ENCODE data around the gene ATP5IF1. TPM values are rescaled to one million over a fixed set of nuclear protein-coding genes. Genes with fewer than 3 reads are reported as not detected.

The ATP5IF1 gene
- total RNA-seq, 4 donors from 2014 or later, result 125 to 333 (median 193) TPM

GRCh38 chr1:28232558-28233263 lies 3.2 kb upstream of the ATP5IF1 start, which contains the start of gene DNAJC8:
DNAJC8 (minus strand) TSS chr1:28233029; CDS start chr1:28232998, 31 bp downstream.
- Histone ChIP-seq H3K27ac (peak within 1 kb of the TSS; percentile 89 to 94 (median 90)), H3K36me3 (peaks cover 0 to 26% of the 10 kb centered on the region in 2 donors), H3K9me3 (no peaks in the 10 kb centered on the region), H3K4me3 (peak within 1 kb of the TSS; percentile 76 to 95 (median 92)), H3K27me3 (no peaks in the 10 kb centered on the region), H3K4me1 (peaks cover 28 to 32% of the 10 kb centered on the region in 2 donors)
- ATAC-seq (peak; percentile 67), DNase-seq (peak; percentile 93 to 96)
- intact Hi-C loops (cut with DNase I; ENCODE audit: low total_unique reads), result no loop called here
- in situ Hi-C loops (cut with MboI; ENCODE audit: low sequenced_read_pairs in 4 of 4), result no loop called here
- TF ChIP-seq, protein P1, sequence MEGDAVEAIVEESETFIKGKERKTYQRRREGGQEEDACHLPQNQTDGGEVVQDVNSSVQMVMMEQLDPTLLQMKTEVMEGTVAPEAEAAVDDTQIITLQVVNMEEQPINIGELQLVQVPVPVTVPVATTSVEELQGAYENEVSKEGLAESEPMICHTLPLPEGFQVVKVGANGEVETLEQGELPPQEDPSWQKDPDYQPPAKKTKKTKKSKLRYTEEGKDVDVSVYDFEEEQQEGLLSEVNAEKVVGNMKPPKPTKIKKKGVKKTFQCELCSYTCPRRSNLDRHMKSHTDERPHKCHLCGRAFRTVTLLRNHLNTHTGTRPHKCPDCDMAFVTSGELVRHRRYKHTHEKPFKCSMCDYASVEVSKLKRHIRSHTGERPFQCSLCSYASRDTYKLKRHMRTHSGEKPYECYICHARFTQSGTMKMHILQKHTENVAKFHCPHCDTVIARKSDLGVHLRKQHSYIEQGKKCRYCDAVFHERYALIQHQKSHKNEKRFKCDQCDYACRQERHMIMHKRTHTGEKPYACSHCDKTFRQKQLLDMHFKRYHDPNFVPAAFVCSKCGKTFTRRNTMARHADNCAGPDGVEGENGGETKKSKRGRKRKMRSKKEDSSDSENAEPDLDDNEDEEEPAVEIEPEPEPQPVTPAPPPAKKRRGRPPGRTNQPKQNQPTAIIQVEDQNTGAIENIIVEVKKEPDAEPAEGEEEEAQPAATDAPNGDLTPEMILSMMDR (IDR thresholded peaks at IDR 0.05 in 4 of 5, conservative IDR thresholded peaks at IDR 0.05 in 1 of 5), result peak in 1 of 5 experiments; percentile 24
- peak; percentile 94 for TF ChIP-seq POLR2A (IDR thresholded peaks at IDR 0.05)

GRCh38 chr1:28233264-28233606 lies 2.7 kb upstream of the ATP5IF1 start:
- no peaks in the 10 kb centered on the region for H3K9me3 ChIP-seq
- no peaks in the 10 kb centered on the region for H3K27me3 ChIP-seq
- peak overlapping the region; percentile 89 to 94 (median 90) for H3K27ac ChIP-seq
- in situ Hi-C loops (cut with MboI; ENCODE audit: low sequenced_read_pairs in 4 of 4) (no loop called here), intact Hi-C loops (cut with DNase I; ENCODE audit: low total_unique reads) (no loop called here)
- ATAC-seq, result no peak
- DNase-seq, result no peak
- TF ChIP-seq, protein P1 (IDR thresholded peaks at IDR 0.05 in 4 of 5, conservative IDR thresholded peaks at IDR 0.05 in 1 of 5), result no peak
- no peak for TF ChIP-seq POLR2A (IDR thresholded peaks at IDR 0.05)
- peaks cover 33 to 37% of the 10 kb centered on the region in 2 donors for H3K4me1 ChIP-seq
- peaks cover 0 to 23% of the 10 kb centered on the region in 2 donors for H3K36me3 ChIP-seq
- peak overlapping the region; percentile 76 to 95 (median 92) for H3K4me3 ChIP-seq

DNA sequence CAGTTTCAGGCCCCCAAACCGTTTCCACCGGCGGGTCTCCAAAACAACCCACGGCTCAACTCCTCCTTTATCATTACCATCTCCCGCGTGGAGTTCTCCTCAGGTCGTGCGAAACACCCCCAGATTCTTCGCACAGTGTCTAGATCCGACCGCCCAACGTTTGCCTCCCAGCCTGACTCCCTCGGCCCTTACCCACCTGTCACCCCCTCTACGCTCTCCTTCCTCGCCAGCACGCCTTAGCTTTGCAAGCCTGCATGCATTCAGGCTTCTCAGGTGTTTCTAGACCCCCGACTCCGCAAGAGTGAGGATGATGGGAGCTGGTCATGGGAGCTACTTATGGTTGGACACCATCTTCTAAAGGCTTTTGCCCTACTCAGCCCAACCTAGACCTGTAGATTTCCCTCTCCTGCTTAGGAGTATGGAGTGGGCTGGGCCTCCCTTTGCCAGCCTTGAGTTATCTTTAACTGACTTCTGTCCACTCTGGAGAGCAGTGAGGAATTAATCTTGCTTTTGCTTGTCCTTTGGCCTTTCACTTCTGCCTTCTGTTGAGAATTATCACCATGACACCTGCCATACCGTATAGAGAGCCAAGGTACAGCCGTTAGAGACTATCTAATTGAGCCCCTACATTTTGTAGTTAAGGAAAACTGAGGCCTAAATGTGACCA lies 865 bp downstream of the ATP5IF1 start:
- Histone ChIP-seq H3K9me3 (no peaks in the 10 kb centered on the region), H3K36me3 (peaks cover 0 to 7% of the 10 kb centered on the region in 2 donors), H3K4me1 (peaks cover 37 to 45% of the 10 kb centered on the region in 2 donors), H3K27ac (peak overlapping the region; percentile 94 to 99 (median 95)), H3K27me3 (no peaks in the 10 kb centered on the region), H3K4me3 (peak overlapping the region; percentile 86 to 99 (median 94))
- in situ Hi-C loops (cut with MboI; ENCODE audit: low sequenced_read_pairs in 4 of 4), result no loop called here
- DNase-seq (no peak), ATAC-seq (peak in 1 of 2 donors; percentile 1)
- TF ChIP-seq POLR2A (IDR thresholded peaks at IDR 0.05), result no peak
- intact Hi-C loops (cut with DNase I; ENCODE audit: low total_unique reads), result no loop called here

DNA sequence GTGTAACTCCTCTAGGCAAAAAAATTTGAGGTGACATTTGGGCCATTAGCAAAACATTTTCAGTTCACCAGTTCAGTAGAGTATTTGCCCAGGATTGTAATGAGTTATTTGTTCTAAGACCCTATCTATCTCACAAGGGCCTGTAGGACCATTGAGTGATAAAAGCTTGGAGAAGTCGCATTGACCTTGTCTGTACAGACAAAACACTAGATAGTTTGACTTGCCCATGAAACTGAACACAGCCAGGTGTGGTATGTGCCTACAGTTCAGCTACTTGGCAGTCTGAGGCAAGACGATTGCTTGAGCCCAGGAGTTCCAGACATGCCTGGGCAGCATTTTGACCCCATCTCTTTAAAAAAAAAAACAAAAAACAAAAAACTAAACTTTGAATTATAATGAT lies 3.1 kb downstream of the ATP5IF1 start:
- Histone ChIP-seq H3K9me3 (no peaks in the 10 kb centered on the region), H3K27ac (peak overlapping the region; percentile 94 to 99 (median 95)), H3K4me3 (no peak overlapping the region), H3K27me3 (no peaks in the 10 kb centered on the region), H3K4me1 (peaks cover 50 to 52% of the 10 kb centered on the region in 2 donors), H3K36me3 (peaks cover 0 to 7% of the 10 kb centered on the region in 2 donors)
- DNase-seq (no peak), ATAC-seq (no peak)
- in situ Hi-C loops (cut with MboI; ENCODE audit: low sequenced_read_pairs in 4 of 4) (no loop called here), intact Hi-C loops (cut with DNase I; ENCODE audit: low total_unique reads) (no loop called here)
- no peak for TF ChIP-seq POLR2A (IDR thresholded peaks at IDR 0.05)
- TF ChIP-seq, protein P1 (IDR thresholded peaks at IDR 0.05 in 4 of 5, conservative IDR thresholded peaks at IDR 0.05 in 1 of 5), result no peak

- in situ Hi-C loops (cut with MboI; ENCODE audit: low sequenced_read_pairs in 4 of 4), result loop anchor here in 2 of 4 donors (10.0 kb wide), 1 partner anchor 265 kb away; the partner anchor contains the start of gene RCC1 (in 2 of the 2)
- no peak for DNase-seq
- H3K4me1 ChIP-seq, result peaks cover 59 to 61% of the 10 kb centered on the region in 2 donors
Observed at GRCh38 chr1:28240024-28240423, 4.1 kb downstream of the ATP5IF1 start.

More at GRCh38 chr1:28240024-28240423, 4.1 kb downstream of the ATP5IF1 start:
- TF ChIP-seq, protein P1 (IDR thresholded peaks at IDR 0.05 in 4 of 5, conservative IDR thresholded peaks at IDR 0.05 in 1 of 5), result no peak
- no peak for TF ChIP-seq POLR2A (IDR thresholded peaks at IDR 0.05)
- H3K27me3 ChIP-seq, result no peaks in the 10 kb centered on the region
- no peaks in the 10 kb centered on the region for H3K9me3 ChIP-seq
- H3K4me3 ChIP-seq, result no peak overlapping the region
- no peak for ATAC-seq
- intact Hi-C loops (cut with DNase I; ENCODE audit: low total_unique reads), result no loop called here
- H3K36me3 ChIP-seq, result peaks cover 0 to 7% of the 10 kb centered on the region in 2 donors
- H3K27ac ChIP-seq, result peak overlapping the region; percentile 94 to 99 (median 95)
